Parietal lobe (tissue), 1 donor: Measurements from ENCODE around the gene RAB20. TPM values are rescaled to one million over a fixed set of nuclear protein-coding genes. Genes with fewer than 3 reads are reported as not detected.

ENCODE experiments used
- total RNA-seq: library from RNA; depleted of rRNA; stranded (reverse); fragments of >200 nt; gene quantifications from one replicate; pipeline ENCODE4 v1.2.3, GENCODE V29; 2014

Gene RAB20, protein sequence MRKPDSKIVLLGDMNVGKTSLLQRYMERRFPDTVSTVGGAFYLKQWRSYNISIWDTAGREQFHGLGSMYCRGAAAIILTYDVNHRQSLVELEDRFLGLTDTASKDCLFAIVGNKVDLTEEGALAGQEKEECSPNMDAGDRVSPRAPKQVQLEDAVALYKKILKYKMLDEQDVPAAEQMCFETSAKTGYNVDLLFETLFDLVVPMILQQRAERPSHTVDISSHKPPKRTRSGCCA
- total RNA-seq = 2.2 TPM

DNA sequence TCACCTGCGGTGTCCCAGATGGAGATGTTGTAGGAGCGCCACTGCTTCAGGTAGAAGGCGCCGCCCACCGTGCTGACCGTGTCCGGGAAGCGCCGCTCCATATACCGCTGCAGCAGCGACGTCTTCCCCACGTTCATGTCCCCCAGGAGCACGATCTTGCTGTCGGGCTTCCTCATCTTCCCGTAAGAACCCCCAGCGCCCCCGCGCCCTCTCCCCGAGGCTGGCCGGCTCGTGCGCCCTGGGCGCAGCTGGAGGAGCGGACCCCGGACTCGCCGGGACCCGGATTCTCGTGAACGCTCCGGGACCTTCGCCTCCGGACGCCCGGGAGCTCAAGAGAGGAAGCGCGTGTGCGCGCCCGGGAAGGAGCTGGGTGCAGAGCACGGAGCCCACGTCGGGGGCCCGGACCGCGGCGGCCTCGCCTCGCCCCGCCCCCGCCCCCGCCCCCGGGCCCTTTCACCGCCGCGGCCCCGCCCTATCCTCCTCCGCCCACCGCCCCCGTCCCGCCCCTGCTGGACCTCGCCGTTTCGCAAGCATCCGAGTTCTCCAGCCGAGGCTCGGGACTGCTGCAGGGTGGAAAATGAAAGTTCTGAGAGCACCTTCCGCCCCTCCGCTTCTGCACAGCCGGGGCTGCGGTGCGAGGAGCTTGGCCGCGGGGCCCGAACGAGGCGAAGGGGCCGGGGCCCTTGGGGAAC lies at the start of gene RAB20:
Gene RAB20 (minus strand): TSS at position 379 of the 692 bp plus-strand sequence. CDS start 203 bp downstream, at position 176.

Other genes with a start within 250 kb of the RAB20 start
- gene NAXD, start 53.8 kb upstream of the RAB20 start, total RNA-seq = 28.5 TPM
- gene CARS2, start 144.4 kb upstream of the RAB20 start, total RNA-seq = 63.9 TPM
- 20.3 TPM for gene ING1, start 152.0 kb upstream of the RAB20 start, total RNA-seq